Left renal cortex interstitium (tissue), 4 donors: Measurements from ENCODE around the gene CRAMP1. TPM values are rescaled to one million over a fixed set of nuclear protein-coding genes. Genes with fewer than 3 reads are reported as not detected.
"Not testable (repeated sequence)": the region's sequence is repeated elsewhere in the genome, so short reads cannot be mapped to it uniquely, and the experiment has no call there.

ENCODE experiments used
- DNase-seq, 4 donors: peaks; one replicate each; pipeline ENCODE4 v3.0.0-alpha.2; 2013; ENCODE audit warnings: low read depth in 4 of 4, low spot score in 2 of 4, missing footprints in 1 of 4
- polyA plus RNA-seq, 4 donors: library from polyadenylated mRNA; unstranded; fragments of 120-200 nt; gene quantifications; one replicate each; pipeline ENCODE4 v1.2.1, GENCODE V29; 2013; ENCODE audit not compliant: insufficient read length in 4 of 4

The CRAMP1 gene
- polyA plus RNA-seq, 4 donors: 15.6 to 31.4 (median 23.4) TPM

DNA sequence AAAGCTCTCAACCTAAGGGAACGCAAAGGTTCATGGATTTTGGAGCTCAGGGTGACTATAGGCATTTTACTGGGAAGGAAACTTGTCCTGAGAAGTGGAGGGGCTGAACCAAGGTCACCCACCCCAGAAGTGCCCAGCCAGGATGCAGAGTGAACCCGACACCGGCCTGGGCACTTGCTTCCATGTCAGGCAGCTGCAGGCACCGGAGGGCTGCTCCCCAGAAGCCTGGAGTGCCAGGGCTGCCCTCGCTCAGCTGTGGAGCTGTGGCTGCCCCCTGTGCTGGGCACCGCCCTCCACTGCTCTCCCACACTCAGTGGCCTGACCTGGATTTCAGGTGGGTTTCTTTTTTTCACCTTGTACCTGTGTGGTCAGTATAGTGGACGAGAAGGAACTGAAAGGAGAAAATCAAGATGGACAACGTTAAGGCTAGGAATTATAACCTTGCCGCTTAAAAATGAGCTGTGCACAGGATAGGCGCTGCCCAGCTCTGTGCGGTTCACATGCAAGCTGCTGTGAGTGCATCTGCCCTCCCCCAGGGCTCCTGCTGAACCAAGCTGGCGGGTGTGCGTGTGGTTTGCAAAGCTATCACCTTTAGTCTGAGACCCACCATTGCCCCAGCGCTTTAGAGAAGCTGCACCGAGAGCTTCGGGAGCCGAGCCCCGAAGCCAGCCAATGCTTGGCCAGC lies 96.1 kb downstream of the CRAMP1 start:
- DNase-seq: no peak

- DNase-seq: no peak
Observed at GRCh38 chr16:1708768-1709180, 96.6 kb downstream of the CRAMP1 start.

GRCh38 chr16:1709356-1709755 lies 97.2 kb downstream of the CRAMP1 start:
- DNase-seq: no peak

GRCh38 chr16:1710811-1711507 lies 98.8 kb downstream of the CRAMP1 start:
- DNase-seq: no peak

DNA sequence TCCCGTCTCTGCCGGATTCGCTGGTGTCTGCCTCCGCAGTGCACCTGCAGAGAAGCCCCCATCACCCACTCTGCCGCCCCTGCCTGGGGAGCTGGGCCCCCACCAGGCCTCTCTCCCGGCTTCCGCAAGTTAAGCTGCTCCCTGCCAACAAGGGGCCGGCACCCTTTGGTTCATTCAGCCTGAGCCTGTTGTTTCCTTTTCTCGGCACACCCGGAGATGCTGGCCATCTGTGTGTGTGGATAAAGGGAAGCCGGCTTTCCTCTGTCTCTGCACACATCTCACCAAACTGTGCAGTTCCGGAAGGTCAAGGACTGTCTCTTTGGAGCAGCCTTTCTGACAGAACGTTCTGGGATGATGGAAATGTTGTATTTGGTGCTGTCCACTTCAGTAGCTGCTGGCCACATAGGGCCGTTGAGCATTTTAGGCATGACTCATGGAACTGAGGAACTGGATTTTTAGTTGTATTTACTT lies 100.7 kb downstream of the CRAMP1 start:
- no peak for DNase-seq

- no peak for DNase-seq
Observed at GRCh38 chr16:1713331-1713730, 101.2 kb downstream of the CRAMP1 start.

DNA sequence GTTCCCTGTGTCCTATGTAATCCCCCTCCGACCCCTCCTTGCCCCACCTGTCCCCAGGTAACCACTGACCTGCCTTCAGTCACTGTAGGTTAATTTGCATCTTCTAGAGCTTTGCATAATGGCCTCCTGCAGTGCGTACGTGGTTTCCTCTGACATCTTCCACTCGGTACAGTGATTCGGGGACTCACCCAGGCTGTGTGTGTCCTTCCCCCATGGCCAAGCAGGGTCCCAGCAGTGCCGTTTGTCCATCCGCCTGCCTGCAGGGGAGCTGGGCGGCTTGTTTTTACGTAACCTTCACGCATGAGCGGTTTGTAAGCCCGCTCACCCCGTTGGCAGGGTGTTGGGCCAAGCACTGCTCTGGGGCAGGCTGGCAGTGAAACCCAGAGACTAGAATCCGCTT lies 101.8 kb downstream of the CRAMP1 start:
- DNase-seq: no peak

DNA sequence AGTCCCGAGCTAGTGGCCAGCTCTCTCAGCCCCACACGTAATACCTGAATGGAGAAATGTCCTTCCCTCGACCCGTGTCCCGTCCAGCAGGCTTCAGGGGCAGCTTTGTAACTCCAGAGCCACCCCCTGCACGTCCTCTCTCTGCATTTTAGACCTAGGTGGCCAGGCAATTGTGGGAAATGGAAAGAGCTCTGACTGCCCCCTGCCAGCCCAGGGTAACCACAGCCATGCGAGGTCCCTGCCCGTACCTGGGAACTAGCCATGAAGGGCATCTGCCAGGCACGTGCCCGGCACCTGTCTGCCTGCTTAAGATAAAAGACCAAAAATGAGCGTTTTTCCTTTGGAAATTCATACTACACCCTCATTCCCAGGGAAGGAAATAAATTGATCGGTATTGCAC lies 103.1 kb downstream of the CRAMP1 start:
- DNase-seq: no peak

DNA sequence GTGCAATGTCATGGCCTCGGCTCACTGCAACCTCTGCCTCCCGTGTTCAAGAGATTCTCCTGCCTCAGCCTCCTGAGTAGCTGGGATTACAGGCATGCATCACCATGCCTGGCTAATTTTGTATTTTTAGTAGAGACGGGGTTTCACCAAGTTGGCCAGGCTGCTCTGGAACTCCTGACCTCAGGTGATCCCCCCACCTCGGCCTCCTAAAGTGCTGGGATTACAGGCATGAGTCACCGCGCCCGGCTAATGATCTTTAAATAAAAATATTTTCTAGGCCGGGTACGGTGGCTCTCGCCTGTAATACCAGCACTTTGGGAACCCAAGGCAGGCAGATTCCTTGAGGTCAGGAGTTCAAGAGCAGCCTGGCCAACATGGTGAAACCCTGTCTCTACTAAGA lies 106.1 kb downstream of the CRAMP1 start:
- DNase-seq: not testable (repeated sequence)

DNA sequence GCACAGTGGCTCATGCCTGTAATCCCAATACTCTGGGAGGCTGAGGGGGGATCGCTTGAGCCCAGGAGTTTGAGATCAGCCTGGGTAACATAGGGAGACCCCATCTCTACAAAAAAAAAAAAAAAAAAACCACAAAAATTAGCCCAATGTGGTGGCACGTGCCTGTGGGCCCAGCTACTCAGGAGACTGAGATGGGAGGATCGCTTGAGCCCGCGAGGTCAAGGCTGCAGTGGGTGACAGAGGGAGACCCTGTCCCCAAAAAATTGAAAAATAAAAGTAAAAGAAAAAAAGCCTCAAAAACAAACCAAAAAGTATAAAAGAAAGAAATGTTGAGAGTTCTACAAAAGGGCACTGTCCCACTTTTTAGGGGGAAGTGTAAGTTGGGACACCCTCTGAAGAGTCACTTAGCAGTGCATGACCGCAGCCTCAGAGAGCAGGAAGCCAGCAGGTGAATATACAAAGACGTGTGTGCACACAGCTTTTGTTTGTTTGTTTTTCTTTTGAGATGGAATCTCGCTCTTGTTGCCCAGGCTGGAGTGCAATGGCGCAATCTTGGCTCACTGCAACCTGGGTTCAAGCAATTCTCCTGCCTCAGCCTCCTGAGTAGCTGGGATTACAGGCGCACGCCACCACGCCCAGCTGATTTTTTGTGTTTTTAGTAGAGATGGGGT lies 107.5 kb downstream of the CRAMP1 start:
- not testable (repeated sequence) for DNase-seq

- DNase-seq: no peak
Observed at GRCh38 chr16:1721372-1721771, 109.2 kb downstream of the CRAMP1 start.

- no peak for DNase-seq
Observed at GRCh38 chr16:1723450-1724147, 111.4 kb downstream of the CRAMP1 start.

DNA sequence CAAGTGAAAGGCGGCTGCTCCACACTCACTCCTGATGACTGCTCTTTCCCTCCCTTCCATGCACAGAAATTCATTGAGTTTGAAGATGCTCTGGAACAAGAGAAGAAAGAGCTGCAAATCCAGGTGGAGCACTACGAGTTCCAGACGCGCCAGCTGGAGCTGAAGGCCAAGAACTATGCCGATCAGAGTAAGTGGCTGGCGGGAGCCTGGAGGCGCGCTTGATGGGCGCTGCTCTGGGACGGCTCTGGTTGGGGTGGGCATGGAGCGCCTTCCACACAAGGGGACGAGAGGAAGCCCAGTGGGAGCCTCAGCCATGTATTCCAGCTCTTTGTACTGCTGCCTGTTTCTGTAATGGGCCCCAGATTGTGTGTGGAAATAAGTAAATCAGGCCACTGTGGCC lies 112.3 kb downstream of the CRAMP1 start:
- no peak for DNase-seq

DNA sequence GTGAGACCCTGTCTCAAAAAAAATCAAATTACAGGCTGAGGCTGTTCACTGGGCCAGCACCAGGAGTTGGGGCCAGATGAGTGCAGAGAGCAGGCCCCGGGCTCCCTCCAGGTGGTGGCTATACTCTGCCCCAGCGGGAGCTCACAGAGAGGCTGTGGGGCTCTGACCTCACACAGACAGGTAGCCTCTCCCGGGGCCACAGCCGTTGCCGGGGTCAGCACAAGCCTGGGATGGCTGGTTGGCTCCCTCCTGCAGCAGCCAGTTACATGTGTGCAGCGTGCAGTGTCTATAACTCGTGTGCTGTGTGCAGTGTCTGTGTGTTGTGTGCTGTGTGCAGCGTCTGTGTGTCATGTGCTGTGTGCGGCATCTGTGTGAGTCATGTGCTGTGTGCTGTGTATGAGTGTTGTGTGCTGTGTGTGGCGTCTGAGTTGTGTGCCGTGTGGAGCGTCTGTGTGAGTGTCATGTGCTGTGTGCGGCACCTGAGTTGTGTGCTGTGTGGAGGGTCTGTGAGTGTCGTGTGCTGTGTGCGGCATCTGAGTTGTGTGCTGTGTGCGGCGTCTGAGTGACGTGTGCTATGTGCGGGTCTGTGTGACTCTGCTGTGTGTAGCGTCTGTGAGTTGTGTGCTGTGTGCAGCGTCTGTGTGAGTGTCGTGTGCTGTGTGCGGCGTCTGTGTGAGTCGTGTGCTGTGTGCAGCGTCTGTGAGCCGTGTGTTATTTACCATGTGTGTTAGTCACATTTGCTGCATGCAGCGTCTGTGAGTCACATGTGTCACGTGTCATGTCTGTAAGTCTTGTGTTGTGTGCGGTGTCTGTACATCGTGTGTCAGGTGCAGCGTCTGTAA lies 114.7 kb downstream of the CRAMP1 start:
- no peak for DNase-seq

Other genes with a start within 250 kb of the CRAMP1 start
- 10 to 100 TPM; 13.8 to 22.9 (median 20.1) TPM for gene UNKL, start 197.7 kb upstream of the CRAMP1 start, polyA plus RNA-seq
- gene UQCC4, start 191.6 kb upstream of the CRAMP1 start, polyA plus RNA-seq: 10 to 100 TPM; 12.4 to 17.2 (median 15.0) TPM
- gene PERCC1, start 181.3 kb upstream of the CRAMP1 start, polyA plus RNA-seq: under 1 TPM in 1 of 4 donors, not detected in 3; 0.22 TPM
- gene CCDC154, start 167.8 kb upstream of the CRAMP1 start, polyA plus RNA-seq: 1 to 10 TPM; 1.5 to 3.7 (median 2.9) TPM
- gene CLCN7, start 137.3 kb upstream of the CRAMP1 start, polyA plus RNA-seq: 10 to 100 TPM; 36.8 to 78.5 (median 54.4) TPM
- not detected for gene PTX4, start 123.4 kb upstream of the CRAMP1 start, polyA plus RNA-seq
- gene TELO2, start 119.0 kb upstream of the CRAMP1 start, polyA plus RNA-seq: 10 to 100 TPM; 26.5 to 50.5 (median 41.5) TPM
- gene TMEM204, start 78.7 kb upstream of the CRAMP1 start, polyA plus RNA-seq: 10 to 100 TPM; 19.2 to 34.6 (median 22.6) TPM
- gene IFT140, start 288 bp upstream of the CRAMP1 start, polyA plus RNA-seq: 10 to 100 TPM; 34.6 to 54.9 (median 44.7) TPM
- gene JPT2, start 65.9 kb downstream of the CRAMP1 start, polyA plus RNA-seq: 10 to 100 TPM; 71.5 to 80.9 (median 78.5) TPM
- 10 to 100 TPM; 33.4 to 90.6 (median 58.4) TPM for gene MAPK8IP3, start 93.8 kb downstream of the CRAMP1 start, polyA plus RNA-seq
- 10 to 100 TPM; 23.1 to 46.8 (median 37.7) TPM for gene NME3, start 159.2 kb downstream of the CRAMP1 start, polyA plus RNA-seq
- gene EME2, start 160.4 kb downstream of the CRAMP1 start, polyA plus RNA-seq: 10 to 100 TPM in 2 of 4 donors, 1 to 10 TPM in 2; 5.4 to 16.4 (median 10.5) TPM
- 100 to 1,000 TPM in 1 of 4 donors, 10 to 100 TPM in 3; 60.4 to 103 (median 78.1) TPM for gene MRPS34, start 160.8 kb downstream of the CRAMP1 start, polyA plus RNA-seq
- gene SPSB3, start 170.2 kb downstream of the CRAMP1 start, polyA plus RNA-seq: 10 to 100 TPM; 31.6 to 56.5 (median 48.5) TPM
- gene NUBP2, start 170.6 kb downstream of the CRAMP1 start, polyA plus RNA-seq: 10 to 100 TPM; 35.4 to 69.3 (median 56.4) TPM
- 1 to 10 TPM; 2.4 to 4.3 (median 3.4) TPM for gene IGFALS, start 181.3 kb downstream of the CRAMP1 start, polyA plus RNA-seq
- gene HAGH, start 214.5 kb downstream of the CRAMP1 start, polyA plus RNA-seq: 10 to 100 TPM; 38.0 to 56.2 (median 49.5) TPM
- gene FAHD1, start 214.8 kb downstream of the CRAMP1 start, polyA plus RNA-seq: 10 to 100 TPM; 39.8 to 49.5 (median 44.9) TPM